HG02840 (cell line): Measurements from ENCODE around the gene ZNF407.

ENCODE experiments used
- ATAC-seq: cut with Tn5 transposase; IDR thresholded peaks from one replicate; pipeline ENCODE4 v1.9.1; 2021; ENCODE audit warnings: mild to moderate bottlenecking, moderate library complexity, moderate number of reproducible peaks; ENCODE audit not compliant: unreplicated experiment, low FRiP score

The ZNF407 gene

DNA sequence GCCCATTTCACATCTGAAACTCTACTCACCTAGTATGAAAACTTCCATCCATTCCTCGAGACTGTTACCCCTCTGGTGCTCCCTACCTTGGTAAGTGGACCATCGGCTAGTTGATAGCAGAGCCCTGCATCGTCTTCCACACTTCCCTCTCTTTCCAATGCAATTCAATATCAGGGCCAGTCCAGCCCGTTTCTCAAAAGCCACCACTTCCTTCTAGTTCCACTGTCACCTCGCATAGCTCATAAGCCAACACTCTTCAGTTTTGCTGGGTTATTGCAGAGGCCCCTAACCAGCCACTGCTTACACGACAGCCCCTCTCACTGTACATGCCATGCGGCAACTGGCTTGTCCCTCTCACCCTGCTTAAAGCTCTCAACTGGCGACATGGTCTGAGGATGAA lies 10.2 kb upstream of the ZNF407 start:
- no peak for ATAC-seq

DNA sequence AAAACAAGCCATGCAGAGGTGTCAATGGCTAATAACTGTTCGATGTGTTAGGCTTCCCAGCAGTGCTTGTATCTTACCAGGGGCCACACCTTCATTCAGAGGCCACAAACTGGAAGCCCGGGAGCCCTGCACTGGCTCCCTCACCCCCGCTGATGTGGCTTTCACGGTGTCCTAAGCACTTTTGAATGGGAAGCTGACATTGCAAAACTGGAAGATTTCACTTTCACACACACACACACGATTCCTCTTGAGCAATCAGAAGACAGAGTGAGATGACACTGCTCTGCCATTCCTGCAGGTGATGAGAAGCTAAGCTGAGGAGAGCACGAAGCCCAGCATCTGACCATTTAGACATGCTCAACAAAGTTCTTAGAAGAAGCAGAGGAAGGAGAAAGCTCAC lies 8.6 kb upstream of the ZNF407 start:
- ATAC-seq: no peak

DNA sequence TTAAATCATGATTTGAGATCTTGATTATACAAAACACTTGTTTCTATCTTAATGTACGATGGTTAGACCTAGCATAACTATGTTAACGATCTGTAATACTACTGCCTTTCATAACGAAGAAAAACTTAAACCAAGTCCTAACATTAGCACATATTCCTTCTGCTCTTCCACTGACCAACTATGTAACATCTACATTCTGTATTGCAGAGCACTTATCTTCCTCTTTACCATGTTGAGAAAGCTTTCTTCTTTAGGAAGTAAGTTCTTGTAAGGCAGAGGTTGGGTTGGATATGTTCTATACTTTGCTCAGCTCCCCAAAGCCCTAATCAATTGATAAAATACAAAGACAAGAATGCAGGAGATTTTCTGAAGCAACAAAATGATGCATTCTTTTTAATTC lies 7.9 kb upstream of the ZNF407 start:
- ATAC-seq: no peak

- ATAC-seq: no peak
These were observed 7.0 kb upstream of the ZNF407 start for GRCh38 chr18:74590671-74591070.

- ATAC-seq: no peak
These were observed 2.2 kb upstream of the ZNF407 start for GRCh38 chr18:74595431-74595830.

- peak; percentile 42 for ATAC-seq
These were observed 522 bp upstream of the ZNF407 start for GRCh38 chr18:74597034-74597661.

DNA sequence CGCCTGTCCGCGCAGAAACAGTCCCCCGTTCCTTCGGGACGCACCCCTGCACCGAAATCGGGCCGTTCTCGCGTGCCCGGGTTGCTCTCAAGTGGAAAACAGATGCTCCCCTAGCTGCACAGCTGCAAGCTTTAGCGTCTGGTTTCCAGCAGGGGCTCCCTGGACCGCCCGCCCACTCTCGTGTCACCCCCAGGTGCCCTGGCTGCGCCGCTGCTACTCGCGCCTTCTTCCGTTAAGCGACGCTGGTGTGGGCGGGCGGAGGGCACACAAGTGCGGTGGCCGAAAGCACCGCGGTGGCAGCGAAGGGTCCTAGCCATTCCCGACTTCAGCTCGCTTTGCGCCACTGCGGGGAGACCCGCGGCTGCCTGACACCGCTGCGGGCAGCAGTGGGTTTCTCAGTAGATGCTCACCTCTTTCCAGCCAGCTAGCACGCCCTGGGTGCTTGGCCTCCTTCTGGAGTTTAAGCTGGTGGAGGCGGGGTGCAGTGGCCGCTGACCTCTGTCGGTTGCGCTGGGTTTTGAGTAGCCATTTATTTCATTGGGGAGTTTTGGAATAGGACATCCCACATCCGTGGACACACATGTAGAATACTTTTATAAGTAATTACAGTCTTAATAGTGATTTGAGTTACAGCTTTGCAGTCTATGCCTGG lies 806 bp downstream of the ZNF407 start:
- peak; percentile 48 for ATAC-seq

DNA sequence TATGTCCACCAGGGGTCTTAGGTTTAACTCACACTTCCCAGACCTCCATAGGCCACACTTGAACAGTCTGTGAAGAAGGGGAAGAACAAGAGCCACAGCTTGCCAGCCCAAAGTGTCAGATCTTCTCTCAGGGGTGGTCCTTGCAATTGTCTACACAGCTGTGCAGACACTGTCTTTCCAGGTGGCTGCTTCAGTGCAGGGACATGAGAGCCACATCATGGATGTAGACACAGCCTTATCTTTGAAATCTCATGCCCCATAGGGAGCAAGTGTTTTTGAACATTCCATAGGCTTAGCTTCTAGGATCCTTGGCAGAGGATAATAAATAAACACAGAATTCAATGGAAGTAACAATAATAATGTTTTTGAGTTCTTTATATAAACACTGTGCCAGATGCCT lies 6.7 kb downstream of the ZNF407 start:
- ATAC-seq: no peak

DNA sequence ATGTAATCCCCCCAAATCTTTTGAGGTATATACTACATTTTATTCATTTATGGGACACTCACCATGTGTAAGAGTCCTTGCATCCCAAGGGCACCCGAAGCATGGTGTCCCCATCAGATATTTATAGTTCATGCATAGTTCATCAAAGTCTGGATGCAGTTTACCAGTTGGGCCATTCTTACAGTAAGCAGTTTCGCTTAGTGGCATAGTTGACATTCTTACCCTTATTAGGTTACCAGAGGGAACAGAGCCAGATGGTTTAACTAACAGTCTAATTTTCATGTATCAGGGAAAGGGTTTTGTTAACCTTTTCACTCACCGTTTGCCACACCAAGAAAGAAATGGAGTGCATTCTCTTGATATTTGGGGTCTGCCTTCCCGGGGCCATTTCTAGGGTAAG lies 7.1 kb downstream of the ZNF407 start:
- ATAC-seq: no peak

DNA sequence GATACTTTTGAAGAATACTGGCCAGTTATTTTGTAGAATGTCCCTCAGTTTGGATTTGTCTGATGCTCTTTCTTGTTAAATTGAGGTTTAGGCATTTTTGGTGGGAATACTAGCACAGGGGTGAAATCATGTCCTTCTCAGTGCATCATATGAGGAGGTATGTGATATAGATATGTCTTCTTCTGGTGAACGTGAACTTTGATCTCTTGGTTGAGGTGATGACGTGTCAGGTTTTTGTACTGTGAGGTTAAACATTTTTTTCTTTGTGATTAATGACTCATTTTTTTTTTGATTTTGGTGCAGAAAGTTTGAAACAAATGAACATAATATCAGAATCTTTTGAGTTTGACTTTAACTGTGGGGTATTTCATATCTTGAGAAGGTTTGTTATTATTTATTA lies 11.0 kb downstream of the ZNF407 start:
- ATAC-seq: no peak

DNA sequence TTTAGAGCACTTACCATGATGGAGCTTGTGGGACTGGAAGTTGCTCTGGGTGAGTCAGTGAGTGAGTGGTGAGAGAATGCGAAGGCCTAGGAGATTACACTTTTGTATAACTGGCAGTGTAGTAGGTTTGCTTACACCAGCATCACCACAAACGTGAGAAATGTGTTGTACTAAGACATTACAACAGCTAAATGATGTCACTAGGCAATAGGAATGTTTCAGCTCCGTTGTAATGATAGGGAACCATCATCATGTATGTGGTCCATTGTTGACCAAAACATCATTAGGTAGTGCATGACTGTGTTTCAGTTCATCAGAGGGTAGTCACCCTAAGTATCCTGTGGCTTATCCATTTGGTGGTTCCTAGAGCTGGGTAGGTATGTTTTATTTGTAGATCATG lies 11.9 kb downstream of the ZNF407 start:
- ATAC-seq: no peak

DNA sequence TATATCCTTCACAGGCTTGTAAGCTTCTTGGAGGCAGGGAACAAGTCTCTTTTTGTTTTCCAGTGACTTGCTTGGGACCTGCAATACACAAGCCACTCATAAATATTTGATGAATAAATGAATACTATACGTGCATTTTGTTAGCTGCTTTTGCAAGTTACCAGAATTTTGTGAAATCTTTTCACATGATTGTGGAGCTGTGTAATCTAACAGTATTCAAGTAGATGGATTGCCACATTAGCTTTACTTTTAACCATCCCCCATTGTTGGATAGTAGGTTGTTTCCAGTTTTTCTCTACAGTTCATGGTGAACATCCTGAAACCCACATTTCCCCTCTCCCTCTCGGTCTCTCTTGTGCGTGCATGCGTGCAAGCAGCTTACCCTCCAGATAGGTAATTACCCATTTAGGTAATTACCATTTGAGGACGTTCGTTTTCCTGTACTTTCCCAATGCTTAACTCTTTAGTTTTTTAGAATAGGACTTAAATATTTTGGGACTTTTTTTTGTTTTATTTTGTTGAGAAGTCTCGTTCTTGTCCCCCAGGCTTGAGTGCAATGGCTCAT lies 12.5 kb downstream of the ZNF407 start:
- ATAC-seq: no peak

DNA sequence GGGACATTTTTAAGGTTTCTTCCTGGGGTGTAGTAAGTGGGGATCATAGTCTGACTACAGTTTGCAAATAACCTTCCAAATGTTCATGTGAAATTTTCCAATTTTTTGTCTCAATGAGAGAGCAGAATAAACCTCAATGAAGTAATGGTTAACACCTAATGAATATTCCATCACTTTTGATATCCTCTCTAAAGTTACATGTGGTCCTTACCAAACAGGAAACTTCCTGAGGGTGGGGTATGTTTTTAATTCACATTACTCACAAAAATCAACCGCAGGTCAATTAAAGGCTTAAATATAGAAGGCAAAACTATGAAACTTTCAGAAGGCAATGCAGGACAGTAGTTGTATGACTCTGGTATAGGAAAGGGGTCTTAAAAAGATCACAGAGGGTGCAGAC lies 13.2 kb downstream of the ZNF407 start:
- no peak for ATAC-seq

DNA sequence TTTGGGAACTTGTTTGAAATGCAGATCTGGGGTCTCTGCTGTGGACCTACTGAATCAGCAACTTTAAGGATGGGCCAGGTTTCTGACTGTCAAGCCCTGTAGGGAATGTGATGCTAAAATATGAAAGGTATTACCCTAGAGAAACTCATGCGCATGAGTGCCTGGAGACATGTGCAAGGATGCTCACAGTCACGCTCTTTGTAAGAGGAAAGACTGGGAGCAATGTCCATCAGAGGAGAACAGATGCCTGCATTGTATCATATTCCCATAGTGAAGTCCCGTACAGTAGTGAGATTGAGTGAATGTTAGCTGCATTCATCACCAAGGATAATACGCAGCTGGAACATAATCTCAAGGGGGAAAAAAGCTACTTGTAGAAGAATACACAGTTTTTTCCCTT lies 14.1 kb downstream of the ZNF407 start:
- no peak for ATAC-seq

- ATAC-seq: no peak
These were observed 15.7 kb downstream of the ZNF407 start for GRCh38 chr18:74613381-74613780.

DNA sequence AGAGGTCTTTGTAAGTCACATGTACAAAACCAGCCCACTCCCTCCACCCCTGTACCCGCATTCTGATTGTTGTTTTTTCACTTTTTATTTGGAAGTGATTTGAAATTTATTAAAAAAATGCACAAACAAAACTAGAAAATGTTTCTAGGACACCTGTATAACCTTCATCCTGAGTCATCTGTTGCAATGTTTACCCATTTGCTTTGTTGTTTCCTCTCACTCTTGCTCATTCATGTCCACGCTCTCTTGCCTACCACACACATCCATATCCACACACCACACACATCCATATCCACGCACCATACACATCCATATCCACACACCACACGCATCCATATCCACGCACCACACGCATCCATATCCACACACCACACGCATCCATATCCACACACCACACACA lies 18.8 kb downstream of the ZNF407 start:
- ATAC-seq: no peak

- ATAC-seq: no peak
These were observed 19.8 kb downstream of the ZNF407 start for GRCh38 chr18:74617486-74617885.

DNA sequence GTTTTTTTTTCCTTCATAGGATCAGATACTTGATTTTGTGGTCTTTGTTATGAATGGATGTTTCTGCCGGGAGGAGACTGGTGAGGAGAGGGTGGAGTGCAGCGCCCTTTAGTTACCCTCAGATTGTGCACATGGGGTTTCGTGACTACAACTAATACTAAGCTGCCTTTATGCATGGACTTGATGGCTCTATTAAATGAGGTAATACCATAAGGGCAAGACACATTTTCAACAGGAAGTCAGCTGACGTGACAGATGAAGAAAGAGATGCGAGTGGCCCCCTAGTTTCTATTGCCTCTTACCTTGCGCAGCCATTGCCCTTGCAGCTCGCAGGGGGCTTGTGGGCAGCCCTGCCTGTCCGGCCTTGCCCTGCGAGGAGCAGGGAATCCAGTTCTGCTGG lies 24.4 kb downstream of the ZNF407 start:
- no peak for ATAC-seq

GRCh38 chr18:74623047-74623816 lies 25.6 kb downstream of the ZNF407 start:
- no peak for ATAC-seq

- no peak for ATAC-seq
These were observed 26.8 kb downstream of the ZNF407 start for GRCh38 chr18:74624466-74624865.

GRCh38 chr18:74625157-74625556 lies 27.5 kb downstream of the ZNF407 start:
- no peak for ATAC-seq
